ENCODE measurements around the gene SMARCA2.
A peak's percentile ranks its signal among the peaks of the same experiment; 100 is the strongest.

Gene SMARCA2

DNA sequence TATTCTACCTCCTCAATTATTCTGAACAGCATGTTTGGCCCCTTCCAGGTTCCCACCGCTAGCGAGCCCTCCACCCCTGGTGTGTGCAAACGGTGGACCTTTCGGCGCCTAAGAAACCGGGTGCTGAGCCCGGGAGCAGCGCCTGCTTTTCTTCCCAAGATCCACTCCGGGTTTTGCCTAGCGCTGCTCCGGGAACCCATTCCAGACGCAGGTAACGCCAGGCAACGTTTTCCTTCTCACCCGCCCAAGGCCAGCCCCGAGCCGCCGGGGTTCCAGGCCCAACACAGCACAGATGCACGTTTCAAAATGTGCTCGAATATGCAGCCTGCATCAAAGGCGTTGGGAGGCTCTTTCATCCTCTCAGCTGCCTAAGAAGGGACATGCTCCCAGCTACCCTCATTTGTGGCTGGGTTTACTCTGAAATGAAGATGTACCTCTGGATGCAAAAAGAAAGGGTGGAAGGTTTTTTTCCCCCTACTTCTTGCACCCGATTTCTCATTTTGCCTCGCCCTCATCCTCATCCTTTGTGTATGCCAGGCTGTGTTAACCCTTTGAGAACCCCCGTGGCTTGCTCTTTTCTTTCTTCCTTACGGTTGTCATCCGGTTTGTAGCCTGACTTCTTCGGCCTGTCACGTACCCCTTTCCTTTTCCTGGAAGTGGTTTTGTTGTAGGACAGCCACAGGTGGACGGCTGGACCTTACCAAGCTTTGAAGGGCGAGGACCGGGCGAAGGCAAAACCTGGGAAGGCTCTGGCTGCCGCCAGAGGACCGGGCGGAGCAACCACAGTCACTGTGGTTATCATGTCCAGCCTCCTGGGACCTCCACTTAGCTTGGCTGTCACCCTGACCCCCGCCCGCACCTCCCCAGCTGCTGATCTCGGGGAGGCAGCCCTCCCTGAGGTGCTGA lies 226.9 kb downstream of the SMARCA2 start:
- H3K4me1 Mint-ChIP-seq (ENCODE audit: low read depth) = peaks cover 15% of the 10 kb centered on the region
- peaks cover 4% of the 10 kb centered on the region for H3K9me3 Mint-ChIP-seq
- peaks cover 21% of the 10 kb centered on the region for H3K27me3 Mint-ChIP-seq (ENCODE audit: low read depth)
- no peaks in the 10 kb centered on the region for H3K36me3 Mint-ChIP-seq (ENCODE audit: low read depth)
- peak overlapping the region; percentile 34 for H3K27ac Mint-ChIP-seq
- peak overlapping the region; percentile 81 for H3K4me3 Mint-ChIP-seq

DNA sequence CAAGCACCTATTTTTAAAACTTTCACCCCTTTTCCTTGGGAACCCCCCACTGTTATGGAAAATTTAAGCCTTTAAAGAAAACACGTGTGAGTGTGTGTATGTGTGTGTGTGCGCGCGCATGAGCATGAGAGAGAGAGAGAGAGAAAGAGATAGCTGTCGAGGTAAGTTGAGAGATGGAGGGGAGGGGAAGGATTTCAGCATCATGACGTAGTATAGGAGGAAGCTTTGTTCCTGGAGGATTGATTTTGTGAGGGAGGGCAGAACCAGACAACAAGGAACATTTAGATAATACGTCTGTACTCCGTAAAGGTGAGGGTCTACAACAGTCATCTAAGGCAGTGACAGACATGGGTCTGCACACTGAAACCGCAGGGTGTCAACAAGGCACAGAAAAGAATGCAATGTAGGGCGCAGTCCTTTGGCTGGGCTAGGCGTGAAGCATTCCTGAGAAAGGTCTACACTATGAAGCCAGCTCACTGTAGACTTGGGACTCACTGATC lies 227.7 kb downstream of the SMARCA2 start:
- H3K36me3 Mint-ChIP-seq (ENCODE audit: low read depth) = no peaks in the 10 kb centered on the region
- H3K9me3 Mint-ChIP-seq = peaks cover 4% of the 10 kb centered on the region
- H3K4me1 Mint-ChIP-seq (ENCODE audit: low read depth) = peaks cover 15% of the 10 kb centered on the region
- no peak overlapping the region for H3K27ac Mint-ChIP-seq
- H3K27me3 Mint-ChIP-seq (ENCODE audit: low read depth) = peaks cover 21% of the 10 kb centered on the region
- peak overlapping the region; percentile 6 for H3K4me3 Mint-ChIP-seq

Data from T-helper 1 cell treated with Interleukin-12 subunit alpha and Interleukin-12 subunit beta and Interleukin-4 antibody, amounts not matched to agents 30 μg/mL and 1 μg/mL, for 36 hours (primary cell).